Frontal cortex (tissue), 4 donors: ENCODE measurements around the gene CYP4F11. TPM values are rescaled to one million over a fixed set of nuclear protein-coding genes. Genes with fewer than 3 reads are reported as not detected.
"Not testable (repeated sequence)": the region's sequence is repeated elsewhere in the genome, so short reads cannot be mapped to it uniquely, and the experiment has no call there.

ENCODE experiments used
- DNase-seq, 2 donors: peaks; one replicate each; pipeline ENCODE4 v3.0.0; 2012; ENCODE audit warnings: low spot score in 2 of 2
- FAIRE-seq: peaks from 2 replicates; lab custom pipeline; 2012; peaks lifted over from hg19 to GRCh38; lab: Jason Lieb, UNC
- small RNA-seq: library from RNA; depleted of rRNA; stranded (forward); fragments of <200 nt; gene quantifications from one replicate; pipeline ENCODE3, GENCODE V24; 2014
- total RNA-seq: library from RNA; depleted of rRNA; stranded (reverse); fragments of >200 nt; gene quantifications from one replicate; pipeline ENCODE4 v1.2.3, GENCODE V29; 2014
- donor health status: control.
- donor health status: control.
- donor health status: control.

Gene CYP4F11
- total RNA-seq, 1 donor from 2014 or later = not detected

DNA sequence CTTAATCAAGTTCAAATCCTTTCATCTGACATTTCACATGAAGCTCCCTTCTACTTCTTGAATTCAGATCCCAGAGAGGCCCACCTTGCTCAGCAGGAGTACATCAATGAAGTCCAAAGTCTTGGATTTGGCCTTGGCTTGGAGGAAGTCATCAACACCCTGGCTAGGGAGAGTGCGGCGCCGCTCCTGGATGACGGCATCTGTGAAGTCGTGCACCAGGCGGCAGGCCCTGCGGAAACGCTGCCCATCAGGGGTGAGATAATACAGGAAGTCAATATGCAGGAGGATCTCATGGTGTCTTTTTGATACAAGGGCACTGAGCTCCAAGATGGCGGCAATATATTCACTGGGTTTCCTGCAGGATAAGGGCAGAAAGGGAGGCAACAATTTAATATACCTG is 45.0 kb downstream of the CYP4F11 start:
- not testable (repeated sequence) for FAIRE-seq, DNase-seq

DNA sequence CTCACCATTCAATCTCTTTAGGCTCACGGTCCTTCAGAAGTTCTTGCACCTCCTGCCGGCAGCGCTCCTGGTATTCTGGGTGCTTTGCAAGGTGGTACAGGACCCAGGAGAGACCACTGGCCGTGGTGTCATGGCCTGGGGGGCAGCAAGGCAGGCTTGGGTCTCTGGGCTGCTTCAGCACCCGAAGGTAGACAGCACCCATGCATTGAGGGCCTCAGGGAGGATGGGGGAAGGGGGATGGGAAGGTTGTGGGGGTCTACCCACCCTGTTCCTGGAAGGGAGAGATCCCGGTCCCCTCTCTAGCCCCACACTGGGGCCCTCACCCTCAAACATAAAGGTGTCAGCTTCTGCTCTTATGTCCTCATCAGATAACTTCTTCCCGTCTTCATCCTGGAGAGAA is 48.4 kb downstream of the CYP4F11 start:
- no peak for DNase-seq
- no peak for FAIRE-seq

DNA sequence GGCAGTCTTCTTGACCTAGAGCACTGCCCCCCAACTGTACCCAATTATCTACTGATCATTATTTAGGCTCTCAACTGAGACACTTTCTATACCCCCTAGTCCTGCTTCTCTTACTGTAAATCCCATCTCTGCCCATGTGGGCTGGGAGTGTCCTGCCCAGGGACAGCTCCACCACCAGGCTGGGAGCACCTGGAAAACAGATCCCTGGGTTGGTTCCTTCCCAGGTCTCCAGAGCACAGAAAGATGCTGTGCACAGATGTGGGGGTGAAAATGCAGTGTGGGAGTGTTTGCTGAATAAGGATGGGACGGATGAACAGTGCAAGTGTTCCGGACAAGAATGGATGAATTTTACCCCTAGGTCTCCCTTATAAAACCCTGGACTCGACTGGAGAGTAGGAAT is 49.2 kb downstream of the CYP4F11 start:
- FAIRE-seq (no peak), DNase-seq (no peak)

DNA sequence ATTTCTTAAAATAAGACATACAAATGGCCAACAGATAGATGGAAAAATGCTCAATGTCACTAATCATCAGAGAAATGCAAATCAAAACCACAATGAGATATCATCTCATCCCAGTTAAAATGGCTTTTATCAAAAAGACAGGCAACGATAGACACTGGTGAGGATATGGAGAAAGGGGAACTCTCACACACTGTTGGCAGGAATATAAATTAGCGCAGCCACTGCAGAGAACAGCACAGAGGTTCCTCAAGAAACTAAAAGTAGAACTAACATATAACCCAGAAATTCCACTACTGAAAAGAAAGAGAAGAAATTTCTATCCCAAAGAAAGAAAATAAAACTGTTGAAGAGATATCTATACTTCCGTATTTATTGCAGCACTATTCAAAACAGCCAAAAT is 51.0 kb downstream of the CYP4F11 start:
- not testable (repeated sequence) for FAIRE-seq

DNA sequence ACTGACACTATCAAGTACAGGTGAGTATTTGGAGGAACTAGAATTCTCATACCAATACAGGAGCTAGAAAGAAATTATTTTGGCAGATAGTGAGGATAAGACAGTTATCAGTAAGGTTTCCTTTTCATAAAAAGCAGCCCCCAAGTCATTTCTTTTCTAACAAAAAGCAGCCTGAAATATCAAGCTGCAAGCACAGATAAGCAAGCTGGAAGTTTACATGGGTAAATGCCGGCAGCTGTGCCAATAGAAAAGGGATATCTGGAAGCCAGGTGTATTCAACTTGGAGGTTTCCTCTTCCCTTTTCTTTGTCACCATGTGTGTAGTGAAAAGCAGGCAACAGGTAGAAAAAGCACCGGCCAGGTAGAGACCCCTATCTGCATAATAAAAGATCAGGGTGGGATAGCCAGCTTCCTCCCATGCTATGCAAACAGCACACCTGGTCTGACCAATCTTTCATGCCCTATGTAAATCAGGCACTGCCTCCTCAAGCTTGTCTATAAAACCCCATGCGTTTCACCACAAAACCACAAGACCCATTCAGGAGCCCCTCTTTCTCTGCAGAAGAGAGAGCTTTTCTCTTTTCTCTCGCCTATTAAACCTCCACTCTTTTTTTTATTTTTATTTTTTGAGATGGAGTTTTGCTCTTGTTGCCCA is 59.4 kb downstream of the CYP4F11 start:
- DNase-seq = no peak
- FAIRE-seq = no peak

More for the DNA sequence above, 51.0 kb downstream of the CYP4F11 start:
- DNase-seq = not testable (repeated sequence)

DNA sequence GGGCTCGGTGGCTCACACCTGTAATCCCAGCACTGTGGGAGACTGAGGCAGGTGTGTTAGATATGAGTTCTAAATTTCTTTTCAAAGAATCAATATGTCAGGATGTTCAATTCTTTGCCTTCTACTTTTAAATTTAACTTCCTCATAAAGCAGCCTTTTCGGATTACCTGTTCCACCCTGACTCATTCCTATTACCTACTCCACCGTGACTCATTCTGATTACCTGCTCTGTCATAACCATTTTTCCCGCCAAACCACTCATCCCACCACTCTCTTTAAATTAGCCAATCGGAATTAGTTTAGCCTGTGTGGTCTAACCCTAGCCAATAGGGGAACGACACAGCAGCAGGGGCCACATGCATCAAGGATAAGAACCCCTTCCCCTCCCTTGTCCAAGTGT is 60.6 kb downstream of the CYP4F11 start:
- FAIRE-seq, DNase-seq: not testable (repeated sequence)

DNA sequence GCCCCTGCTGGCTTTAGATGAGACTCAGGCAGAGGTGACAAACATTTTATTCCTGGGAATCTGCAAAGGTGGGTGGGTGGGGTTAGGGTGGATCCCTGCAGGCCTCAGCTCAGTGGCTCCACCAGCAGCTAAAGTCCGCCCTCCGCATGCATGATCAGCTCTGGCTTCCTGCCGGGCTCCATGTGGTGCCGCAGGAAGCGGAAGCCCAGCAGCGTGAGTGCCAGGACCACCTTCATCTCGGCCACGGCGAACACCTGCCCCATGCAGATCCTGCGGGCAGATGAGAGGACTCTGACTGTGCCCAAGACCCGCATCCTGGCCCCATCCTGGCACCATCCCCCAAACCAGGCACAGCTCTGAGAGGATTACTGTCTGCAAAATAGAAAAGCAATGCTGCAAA is 62.8 kb downstream of the CYP4F11 start:
- DNase-seq (no peak), FAIRE-seq (no peak)

DNA sequence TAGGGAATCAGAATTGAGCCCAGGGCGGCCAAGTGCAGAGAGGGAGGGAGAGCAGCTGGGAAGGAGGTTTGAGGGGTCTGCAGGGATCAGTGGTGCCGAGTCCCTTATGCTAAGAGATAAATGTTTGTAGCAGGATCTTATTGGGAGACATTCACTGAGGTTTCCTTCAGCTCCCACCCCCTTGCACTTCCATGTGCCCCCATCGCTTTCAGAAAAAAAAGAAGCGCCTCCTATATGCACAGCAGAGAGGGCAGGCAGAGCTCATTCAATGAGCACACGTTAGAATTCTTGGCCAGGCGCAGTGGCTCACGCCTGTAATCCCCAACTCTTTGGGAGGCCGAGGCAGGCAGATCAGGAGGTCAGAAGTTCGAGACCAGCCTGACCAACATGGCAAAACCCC is 64.5 kb downstream of the CYP4F11 start:
- FAIRE-seq (no peak), DNase-seq (no peak)

DNA sequence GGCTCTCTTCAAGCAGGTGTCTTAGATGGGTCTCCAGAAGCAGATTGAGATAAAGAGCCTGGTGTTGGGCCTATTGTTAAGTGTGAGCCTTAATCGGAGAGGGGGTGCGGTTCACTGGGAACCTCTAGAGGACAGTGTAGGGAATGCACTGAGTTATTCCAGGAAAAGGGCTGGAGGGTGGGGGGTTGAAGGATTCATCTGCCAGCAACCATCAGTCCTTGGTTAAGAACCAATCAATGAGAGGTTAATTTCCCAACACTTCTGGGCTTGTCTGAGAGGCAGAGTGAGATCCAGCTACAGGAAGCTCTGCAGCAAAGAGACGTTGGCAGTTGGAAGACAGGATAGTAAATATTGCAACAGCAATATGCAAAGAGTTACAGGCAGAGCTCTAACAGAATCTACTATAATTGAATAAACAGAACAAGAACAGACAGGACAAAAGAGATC is 65.2 kb downstream of the CYP4F11 start:
- no peak for FAIRE-seq
- DNase-seq = peak; percentile 45 to 62

DNA sequence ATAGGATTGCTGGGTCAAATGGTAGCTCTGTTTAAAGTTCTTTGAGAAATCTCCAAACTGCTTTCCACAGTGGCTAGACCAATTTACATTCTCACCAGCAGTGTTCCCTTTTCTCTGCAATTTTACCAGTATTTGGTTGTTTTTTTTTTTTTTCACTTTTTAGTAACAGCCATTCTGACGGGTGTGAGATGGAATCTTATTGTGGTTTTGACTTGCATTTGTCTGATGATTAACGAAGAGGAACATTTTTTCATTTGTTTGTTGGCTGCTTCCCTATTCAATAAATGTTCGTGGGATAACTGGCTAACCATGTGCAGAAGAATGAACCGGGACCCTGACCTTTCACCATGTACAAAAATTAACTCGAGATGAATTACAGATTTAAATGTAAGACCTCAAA is 67.7 kb downstream of the CYP4F11 start:
- FAIRE-seq = no peak
- no peak for DNase-seq

DNA sequence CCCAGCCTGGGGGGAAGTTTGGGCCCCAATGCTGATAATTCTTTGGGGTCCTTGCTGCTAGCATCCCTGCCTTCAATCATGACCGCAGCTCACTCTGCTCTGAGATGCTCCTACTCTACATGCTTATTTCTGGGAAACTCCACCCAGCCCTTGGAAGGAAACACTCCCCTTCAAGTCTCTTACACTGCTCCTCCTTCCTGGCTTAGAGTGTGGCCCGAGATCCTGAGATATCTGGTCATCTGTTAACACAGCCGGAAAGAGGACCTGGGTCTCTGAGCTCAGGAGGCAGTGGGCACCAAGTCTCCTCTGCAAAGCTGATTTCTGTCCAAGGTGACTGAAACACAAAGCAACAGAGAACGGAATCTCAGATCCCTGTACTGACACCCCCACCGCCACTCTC is 69.5 kb downstream of the CYP4F11 start:
- FAIRE-seq (no peak), DNase-seq (no peak)

DNA sequence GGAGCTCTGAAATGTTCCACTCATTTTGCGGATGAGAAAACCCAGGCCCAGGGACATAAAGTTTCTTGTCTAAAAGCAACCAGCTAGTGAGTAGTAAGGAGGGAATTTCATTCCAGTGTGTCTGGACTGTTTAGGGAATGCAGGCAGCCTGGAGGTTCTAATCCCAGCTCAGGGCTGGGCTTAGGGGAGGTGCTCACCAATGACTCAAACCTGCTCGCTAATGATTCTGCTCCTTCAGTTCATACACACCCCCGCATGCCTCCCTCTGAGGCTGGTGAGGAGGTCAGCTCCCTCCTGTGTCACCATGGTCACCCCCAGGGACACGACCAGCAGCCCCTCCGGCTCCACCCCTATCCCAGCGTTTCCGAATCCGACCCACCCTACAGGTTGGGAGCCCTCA is 71.1 kb downstream of the CYP4F11 start:
- FAIRE-seq (no peak), DNase-seq (no peak)

DNA sequence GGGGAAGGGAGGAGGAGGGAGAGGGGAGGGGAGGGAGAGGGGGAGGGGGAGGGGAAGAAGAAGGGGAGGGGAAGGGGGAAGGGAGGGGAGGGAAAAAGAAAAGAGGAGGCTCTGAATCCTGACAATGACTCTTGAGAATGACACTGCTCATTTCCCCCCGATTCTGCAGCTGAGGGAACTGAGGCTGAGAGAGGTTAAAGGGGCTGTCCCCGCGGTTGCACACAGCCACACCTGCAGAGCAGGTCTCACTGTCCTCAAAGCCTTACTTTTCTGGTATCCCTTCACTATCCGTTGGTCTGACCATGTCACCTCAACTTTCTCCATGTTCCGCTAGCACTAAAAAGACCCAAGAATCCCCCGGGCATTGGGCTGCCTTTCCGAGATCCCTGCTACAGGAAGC is 71.9 kb downstream of the CYP4F11 start:
- FAIRE-seq (no peak), DNase-seq (no peak)

Small RNA genes within 50 kb of the gene (small RNA-seq; reads per million reads assigned to genes)
- gene CYP4F36P = not detected

Other genes starting within 250 kb of the CYP4F11 start
- not detected for gene OR10H2, start 206.5 kb downstream of the CYP4F11 start, total RNA-seq
- gene OR10H3, start 196.5 kb downstream of the CYP4F11 start, total RNA-seq = not detected
- under 0.01 TPM for gene OR10H5, start 146.9 kb downstream of the CYP4F11 start, total RNA-seq
- not detected for gene OR10H1, start 118.9 kb downstream of the CYP4F11 start, total RNA-seq
- gene CYP4F2, start 36.5 kb downstream of the CYP4F11 start, total RNA-seq = not detected
- not detected for gene OR10H4, start 14.5 kb upstream of the CYP4F11 start, total RNA-seq
- gene TPM4, start 142.0 kb upstream of the CYP4F11 start, total RNA-seq = 86.0 TPM
- gene RAB8A, start 177.4 kb upstream of the CYP4F11 start, total RNA-seq = 45.2 TPM
- gene HSH2D, start 209.2 kb upstream of the CYP4F11 start, total RNA-seq = under 0.01 TPM
- gene CIB3, start 239.0 kb upstream of the CYP4F11 start, total RNA-seq = not detected